ENCODE data around the gene METTL1.

- TF ChIP-seq POLR2A (IDR thresholded peaks at IDR 0.05), result no peak
- TF ChIP-seq EP300 (IDR thresholded peaks at IDR 0.05), result no peak
- TF ChIP-seq, protein P1, sequence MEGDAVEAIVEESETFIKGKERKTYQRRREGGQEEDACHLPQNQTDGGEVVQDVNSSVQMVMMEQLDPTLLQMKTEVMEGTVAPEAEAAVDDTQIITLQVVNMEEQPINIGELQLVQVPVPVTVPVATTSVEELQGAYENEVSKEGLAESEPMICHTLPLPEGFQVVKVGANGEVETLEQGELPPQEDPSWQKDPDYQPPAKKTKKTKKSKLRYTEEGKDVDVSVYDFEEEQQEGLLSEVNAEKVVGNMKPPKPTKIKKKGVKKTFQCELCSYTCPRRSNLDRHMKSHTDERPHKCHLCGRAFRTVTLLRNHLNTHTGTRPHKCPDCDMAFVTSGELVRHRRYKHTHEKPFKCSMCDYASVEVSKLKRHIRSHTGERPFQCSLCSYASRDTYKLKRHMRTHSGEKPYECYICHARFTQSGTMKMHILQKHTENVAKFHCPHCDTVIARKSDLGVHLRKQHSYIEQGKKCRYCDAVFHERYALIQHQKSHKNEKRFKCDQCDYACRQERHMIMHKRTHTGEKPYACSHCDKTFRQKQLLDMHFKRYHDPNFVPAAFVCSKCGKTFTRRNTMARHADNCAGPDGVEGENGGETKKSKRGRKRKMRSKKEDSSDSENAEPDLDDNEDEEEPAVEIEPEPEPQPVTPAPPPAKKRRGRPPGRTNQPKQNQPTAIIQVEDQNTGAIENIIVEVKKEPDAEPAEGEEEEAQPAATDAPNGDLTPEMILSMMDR (IDR thresholded peaks at IDR 0.05), result no peak
Observed at GRCh38 chr12:57795354-57795753, 23.4 kb upstream of the METTL1 start.
